RCC 7860 (cell line): ENCODE measurements around the gene DYSF.
"Not testable (repeated sequence)": the region's sequence is repeated elsewhere in the genome, so short reads cannot be mapped to it uniquely, and the experiment has no call there.

Experiments used
- DNase-seq: peaks from one replicate; pipeline ENCODE4 v3.0.0-alpha.2; 2015; ENCODE audit warnings: low spot score
- FAIRE-seq: peaks from 2 replicates; lab custom pipeline; 2012; peaks lifted over from hg19 to GRCh38; lab: Jason Lieb, UNC

The DYSF gene

GRCh38 chr2:71630454-71631328 is 177.3 kb downstream of the DYSF start:
- DNase-seq = no peak
- no peak for FAIRE-seq

- no peak for FAIRE-seq
- no peak for DNase-seq
Observed at GRCh38 chr2:71631411-71631931, 178.1 kb downstream of the DYSF start.

DNA sequence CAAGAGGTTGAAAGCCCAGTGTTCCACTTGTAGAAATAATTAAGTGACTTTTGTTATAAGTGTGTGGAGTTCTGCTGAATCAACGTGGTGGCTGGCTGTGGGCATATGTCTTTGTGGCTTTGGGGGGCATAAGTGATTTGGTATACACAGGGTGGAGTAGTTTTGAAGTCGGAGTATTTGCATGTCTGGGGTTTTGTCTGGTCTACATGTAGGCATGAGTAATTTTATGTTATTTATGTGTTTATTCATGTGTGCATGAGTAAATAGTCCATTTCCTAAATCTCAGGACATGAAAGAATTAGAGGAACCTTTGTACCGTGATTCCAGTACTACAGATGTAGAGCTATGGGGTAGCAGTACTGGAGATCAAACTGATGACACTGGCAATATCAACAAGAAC is 179.7 kb downstream of the DYSF start:
- FAIRE-seq (no peak), DNase-seq (no peak)

GRCh38 chr2:71634567-71634966 is 181.2 kb downstream of the DYSF start:
- no peak for DNase-seq

DNA sequence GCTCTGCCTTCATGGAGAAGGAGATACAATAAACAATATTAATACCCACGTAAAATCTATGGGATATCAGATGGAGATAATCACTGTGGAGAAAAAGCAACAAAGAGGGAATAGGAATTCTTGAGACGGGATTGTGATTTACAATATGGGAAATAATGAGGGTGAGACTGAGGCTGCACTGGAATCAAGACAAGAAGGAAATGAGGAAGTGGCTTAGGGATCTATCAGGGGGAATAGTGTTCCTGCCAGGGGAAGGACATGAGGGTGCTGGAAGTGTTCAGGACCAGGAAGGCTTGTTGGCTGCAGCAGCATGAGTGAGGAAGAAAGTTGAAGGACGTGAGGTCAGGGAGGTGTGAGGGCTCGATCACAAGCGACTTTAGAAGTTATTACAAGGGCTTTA is 182.4 kb downstream of the DYSF start:
- DNase-seq = no peak

More at GRCh38 chr2:71634567-71634966, 181.2 kb downstream of the DYSF start:
- FAIRE-seq = no peak

GRCh38 chr2:71637168-71637567 is 183.8 kb downstream of the DYSF start:
- DNase-seq = no peak
- no peak for FAIRE-seq

More for the DNA sequence above, 182.4 kb downstream of the DYSF start:
- FAIRE-seq = no peak

DNA sequence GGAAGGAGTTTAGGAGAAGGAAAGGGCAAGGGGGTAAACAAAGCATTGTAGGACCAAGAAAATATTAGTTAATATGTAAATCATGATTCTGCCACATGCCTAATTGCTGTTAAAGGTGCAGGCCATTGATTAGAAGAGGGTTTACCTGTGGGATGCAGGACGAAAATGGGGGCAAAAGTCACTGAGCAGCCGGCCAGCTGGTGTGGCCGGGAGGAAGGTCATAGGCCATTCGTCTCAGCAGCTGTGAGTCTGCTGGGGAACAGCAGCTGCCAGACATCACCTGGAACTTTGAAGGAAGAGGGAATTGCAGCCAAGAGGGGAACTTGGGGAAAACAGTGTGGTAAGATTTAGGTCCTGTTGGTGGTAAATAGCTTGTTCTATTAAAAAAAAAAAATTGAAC is 184.4 kb downstream of the DYSF start:
- FAIRE-seq (no peak), DNase-seq (no peak)

DNA sequence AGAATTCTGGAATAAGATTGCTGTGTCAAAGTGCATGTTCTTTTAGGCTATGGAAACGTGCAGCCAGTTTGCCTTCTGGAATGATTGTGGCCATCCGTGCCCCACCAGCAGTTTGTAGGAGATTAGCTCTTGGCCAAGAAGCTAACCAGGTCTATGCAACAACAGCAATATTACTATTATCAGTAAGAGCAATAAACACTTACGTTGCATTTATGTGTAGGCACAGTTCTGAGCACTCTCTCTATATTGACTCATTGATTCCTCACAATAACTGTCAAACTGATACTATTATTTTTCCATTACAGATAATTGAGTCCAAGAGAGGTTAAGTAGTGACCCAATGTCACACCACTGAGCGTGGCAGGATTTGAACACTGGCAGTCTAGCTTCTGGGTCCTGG is 186.4 kb downstream of the DYSF start:
- DNase-seq = no peak

DNA sequence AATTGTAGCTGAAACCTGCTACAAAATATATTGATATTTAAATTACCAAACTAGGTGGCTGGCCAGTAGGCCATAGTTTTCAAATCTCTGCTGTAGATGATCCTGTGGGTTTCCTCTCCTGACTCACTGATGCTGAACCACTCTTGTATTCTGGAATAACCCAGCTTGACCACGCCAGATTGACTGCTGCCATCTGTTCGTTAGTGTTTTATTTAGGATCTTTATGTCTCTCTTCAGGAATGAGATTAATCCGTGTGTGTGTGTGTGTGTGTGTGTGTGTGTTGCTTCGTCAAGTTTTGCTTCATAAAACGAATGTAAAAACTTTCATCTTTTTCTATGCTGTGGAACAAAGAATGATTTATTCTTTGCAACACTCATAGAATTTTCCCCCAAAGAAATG is 187.1 kb downstream of the DYSF start:
- FAIRE-seq (no peak), DNase-seq (no peak)

More for the DNA sequence above, 186.4 kb downstream of the DYSF start:
- no peak for FAIRE-seq

- DNase-seq (no peak), FAIRE-seq (no peak)
Observed at GRCh38 chr2:71643674-71644357, 190.5 kb downstream of the DYSF start.

GRCh38 chr2:71646028-71646427 is 192.7 kb downstream of the DYSF start:
- DNase-seq (no peak), FAIRE-seq (no peak)

DNA sequence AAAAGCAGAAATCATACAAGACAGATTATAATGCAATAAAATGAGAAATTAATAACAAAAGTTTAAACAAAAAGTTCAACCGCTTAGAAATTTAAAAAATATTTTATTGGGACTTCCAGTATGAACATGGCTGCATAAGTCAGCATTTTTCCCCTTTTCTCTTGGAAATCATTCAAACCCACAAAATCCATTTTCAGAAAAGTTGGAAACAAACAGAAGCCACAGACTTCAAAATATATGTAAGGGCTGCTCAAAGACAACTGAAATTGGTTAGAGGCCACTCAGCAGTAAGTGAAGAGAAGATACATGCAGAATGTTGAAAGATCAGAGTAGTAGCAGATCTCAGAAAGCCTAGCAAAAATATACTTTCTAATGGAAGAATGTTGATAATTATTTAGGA is 194.0 kb downstream of the DYSF start:
- FAIRE-seq = no peak
- no peak for DNase-seq

DNA sequence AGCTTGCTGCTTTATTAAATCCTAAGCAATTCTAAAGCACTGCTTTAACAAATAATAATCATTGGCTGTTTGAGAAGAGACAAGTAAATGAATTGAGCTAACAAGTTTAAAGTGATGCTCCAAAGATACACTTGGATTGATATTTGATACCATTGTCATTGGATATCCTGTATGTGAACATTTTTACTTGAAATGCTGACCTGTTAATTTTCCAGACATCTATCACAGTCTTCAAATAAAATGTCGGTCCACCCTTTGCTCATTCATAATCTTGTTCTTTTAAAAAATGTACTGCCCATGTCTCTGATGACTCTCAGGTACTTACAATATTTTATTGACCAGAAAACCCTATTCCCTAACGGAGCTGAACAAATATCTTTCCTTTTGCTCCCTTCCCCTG is 202.1 kb downstream of the DYSF start:
- DNase-seq (no peak), FAIRE-seq (no peak)

GRCh38 chr2:71658256-71658655 is 204.9 kb downstream of the DYSF start:
- not testable (repeated sequence) for DNase-seq, FAIRE-seq

GRCh38 chr2:71658771-71659170 is 205.4 kb downstream of the DYSF start:
- DNase-seq = no peak
- no peak for FAIRE-seq

- no peak for DNase-seq
- no peak for FAIRE-seq
Observed at GRCh38 chr2:71659868-71660518, 206.6 kb downstream of the DYSF start.

DNA sequence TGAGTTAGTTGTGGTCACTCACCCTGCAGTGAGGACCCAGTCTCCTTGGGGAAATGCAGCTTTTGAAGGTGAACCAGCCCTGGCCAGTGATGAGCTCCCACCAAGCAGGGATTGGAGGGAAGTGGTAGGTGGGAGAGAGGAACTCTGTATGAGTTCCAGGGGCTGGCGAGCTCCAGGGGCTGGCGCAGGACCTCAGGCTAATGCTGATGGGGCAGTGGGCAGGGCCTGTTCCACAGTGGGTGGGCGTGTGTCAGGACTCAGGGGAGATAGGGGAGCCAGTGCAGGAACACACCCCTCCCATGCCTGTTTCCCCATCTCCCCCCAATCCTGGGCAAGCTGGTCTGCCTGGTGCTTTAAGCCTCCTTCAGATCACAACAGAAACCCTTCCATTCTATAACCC is 208.4 kb downstream of the DYSF start:
- FAIRE-seq (no peak), DNase-seq (no peak)

DNA sequence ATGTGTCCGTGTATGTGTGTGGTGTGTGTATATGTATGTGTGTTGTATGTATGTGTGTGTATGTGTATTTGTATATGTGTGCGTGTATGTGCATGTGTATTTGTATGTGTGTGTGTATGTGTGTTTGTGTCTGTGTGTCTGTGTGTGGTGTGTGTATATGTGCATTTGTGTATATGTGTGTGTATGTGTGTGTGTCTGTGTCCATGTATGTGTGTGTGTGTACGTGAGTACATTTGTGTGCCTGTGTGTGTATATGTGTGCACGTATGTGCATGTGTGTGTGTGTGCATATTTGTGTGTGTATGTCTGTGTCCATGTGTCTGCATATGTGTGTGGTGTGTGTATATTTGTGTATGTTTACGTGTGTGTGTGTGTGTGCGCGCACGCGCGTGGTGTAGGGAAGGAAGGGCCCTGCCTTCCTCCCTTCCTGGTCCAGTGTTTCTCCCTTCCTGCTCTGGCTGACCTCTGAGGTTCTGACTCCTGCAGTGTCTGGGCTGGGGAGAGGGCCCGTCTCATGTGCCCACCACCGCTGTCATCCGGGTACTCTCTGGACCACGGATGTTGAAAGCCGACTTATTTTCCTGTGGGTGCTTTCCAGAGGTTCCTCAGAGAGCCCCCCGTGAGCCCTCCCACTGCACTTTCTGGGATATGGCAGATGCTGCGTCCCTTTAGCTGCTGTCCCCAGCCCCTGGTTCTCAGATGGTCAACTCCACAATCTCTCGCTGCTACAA is 209.5 kb downstream of the DYSF start:
- FAIRE-seq (no peak), DNase-seq (no peak)

DNA sequence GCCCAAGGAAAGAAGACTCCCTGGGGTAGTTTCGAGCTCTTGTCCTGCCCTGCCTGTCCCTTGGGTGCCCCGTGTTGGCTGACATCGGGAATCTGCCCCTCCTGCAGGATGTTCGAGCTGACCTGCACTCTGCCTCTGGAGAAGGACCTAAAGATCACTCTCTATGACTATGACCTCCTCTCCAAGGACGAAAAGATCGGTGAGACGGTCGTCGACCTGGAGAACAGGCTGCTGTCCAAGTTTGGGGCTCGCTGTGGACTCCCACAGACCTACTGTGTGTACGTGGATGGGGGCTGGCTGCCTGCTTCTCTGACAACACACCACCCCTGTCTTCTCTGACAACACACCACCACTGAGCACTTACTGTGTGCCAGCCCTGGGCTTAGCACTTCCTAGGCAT is 210.8 kb downstream of the DYSF start:
- DNase-seq = no peak
- no peak for FAIRE-seq

DNA sequence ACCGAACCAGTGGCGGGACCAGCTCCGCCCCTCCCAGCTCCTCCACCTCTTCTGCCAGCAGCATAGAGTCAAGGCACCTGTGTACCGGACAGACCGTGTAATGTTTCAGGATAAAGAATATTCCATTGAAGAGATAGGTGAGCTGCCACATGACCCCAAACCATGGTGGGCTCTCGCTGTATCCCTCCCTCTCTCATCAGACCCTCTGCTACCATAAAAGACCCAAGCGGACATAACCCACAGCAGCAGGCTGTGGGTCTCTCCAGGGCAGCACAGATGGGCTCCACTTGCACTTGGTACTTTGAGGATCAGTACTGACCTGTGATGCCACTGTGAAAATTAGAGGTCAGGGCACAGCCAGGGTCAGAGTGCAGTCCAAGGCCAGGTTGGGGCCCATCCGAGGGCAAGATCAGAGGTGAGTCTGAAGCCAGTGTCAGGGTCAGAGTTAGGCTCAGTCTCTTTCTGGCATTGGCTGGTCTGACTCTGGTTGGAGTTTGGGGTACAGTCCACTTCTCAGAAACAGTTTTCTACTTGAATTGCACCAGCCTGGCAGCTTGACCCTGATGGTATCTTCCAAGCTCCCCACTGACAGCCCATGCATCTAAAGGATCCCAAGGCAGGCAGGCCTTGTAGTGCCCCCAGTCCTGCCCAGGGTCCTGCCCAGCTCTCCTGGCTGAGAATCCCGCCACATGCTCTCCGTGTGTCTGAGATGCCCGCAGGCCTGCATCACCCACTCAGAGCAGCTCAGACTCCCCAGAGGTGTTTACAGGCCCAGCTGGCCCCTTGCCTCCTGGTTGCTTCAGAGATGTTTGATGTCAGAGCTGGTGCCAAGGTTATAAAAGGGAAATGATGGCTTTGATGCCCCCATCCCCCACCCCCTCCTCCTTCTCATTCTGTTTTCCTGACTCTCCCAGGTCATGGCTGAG is 212.1 kb downstream of the DYSF start:
- no peak for FAIRE-seq
- no peak for DNase-seq
